ENCODE measurements around the gene P2RX4. TPM values are rescaled to one million over a fixed set of nuclear protein-coding genes. Genes with fewer than 3 reads are reported as not detected.
A peak's percentile ranks its signal among the peaks of the same experiment; 100 is the strongest.

P2RX4 gene
- total and polyA plus RNA-seq, 9 of the 15 experiments (the other 6 are each of a cell fraction or from before 2014, with no cell fraction given) = 6.6 to 21.5 (median 11.7) TPM

- TF ChIP-seq AFF4 (CRISPR knock-in tag; IDR thresholded peaks at IDR 0.05) = 0 out of 2 replicates have a peak, but pooled peaks have one; percentile 36
- peak; percentile 77; the same call in 1 of the 2 replicates for TF ChIP-seq E2F3 (CRISPR knock-in tag; IDR thresholded peaks at IDR 0.05)
- TF ChIP-seq CCAR2 (IDR thresholded peaks at IDR 0.05; ENCODE audit: low read depth, low read length) = no peak
- peak; percentile 97 for TF ChIP-seq RBBP5 (IDR thresholded peaks at IDR 0.05; ENCODE audit: borderline replicate concordance, insufficient read depth, low read length, poor library complexity, severe bottlenecking)
- no peak for TF ChIP-seq PHTF2 (CRISPR knock-in tag; IDR thresholded peaks at IDR 0.05)
- TF ChIP-seq MCM3 (IDR thresholded peaks at IDR 0.05) = no peak
- peak; percentile 83 for TF ChIP-seq TBP (optimal IDR thresholded peaks at IDR 0.05; ENCODE audit: low read depth, low read length)
- TF ChIP-seq ZNF239 (CRISPR knock-in tag; IDR thresholded peaks at IDR 0.05) = 0 out of 2 replicates have a peak, but pooled peaks have one; percentile 4
- no peak for TF ChIP-seq NR4A1 (CRISPR knock-in tag; IDR thresholded peaks at IDR 0.05)
- TF ChIP-seq NR4A1 (tag; IDR thresholded peaks at IDR 0.05) = peak; percentile 58; the same call in 1 of the 2 replicates
- TF ChIP-seq TFAM (CRISPR knock-in tag; conservative IDR thresholded peaks at IDR 0.05) = no peak
- TF ChIP-seq SNIP1 (IDR thresholded peaks at IDR 0.05; ENCODE audit: low read depth) = no peak
- no peak for TF ChIP-seq MAFF (IDR thresholded peaks at IDR 0.05; ENCODE audit: low read length)
- TF ChIP-seq SP1 (CRISPR knock-in tag; IDR thresholded peaks at IDR 0.05) = peak; percentile 67
- no peak for TF ChIP-seq ZEB2 (IDR thresholded peaks at IDR 0.05)
- TF ChIP-seq NR0B1 (IDR thresholded peaks at IDR 0.05; ENCODE audit: partially characterized antibody) = no peak
- TF ChIP-seq ZNF23 (CRISPR knock-in tag; IDR thresholded peaks at IDR 0.05) = no peak
- 0 out of 2 replicates have a peak, but pooled peaks have one; percentile 43 for TF ChIP-seq RBM14 (IDR thresholded peaks at IDR 0.05; ENCODE audit: borderline replicate concordance, insufficient read depth, low read depth, low read length)
- no peak for TF ChIP-seq NCOA6 (IDR thresholded peaks at IDR 0.05)
- peak; percentile 66; the same call in 1 of the 2 replicates for TF ChIP-seq ZBTB9 (CRISPR knock-in tag; IDR thresholded peaks at IDR 0.05)
- TF ChIP-seq KLF13 (tag; IDR thresholded peaks at IDR 0.05; ENCODE audit: borderline replicate concordance, low read depth) = peak; percentile 67; the same call in 1 of the 2 replicates
Observed at GRCh38 chr12:121209624-121210572, at the start of gene P2RX4 (continued).
